K562 treated with DMSO at 1 percent for 4 hours (cell line): ENCODE results near the gene RIOK2. TPM values are rescaled to one million over a fixed set of nuclear protein-coding genes. Genes with fewer than 3 reads are reported as not detected.

Experiments
- total RNA-seq: library from RNA; unstranded; fragments of 300-600 nt; gene quantifications from 2 replicates; pipeline ENCODE4 v1.2.3, GENCODE V29; 2022; ENCODE audit not compliant: insufficient read depth

The RIOK2 gene
- total RNA-seq = 8.6 and 9.6 TPM in 2 replicates

GRCh38 chr5:97183100-97183929 lies at the start of gene RIOK2:
TSS of gene RIOK2 (minus strand) at chr5:97183247. CDS start at chr5:97183191, 56 bp downstream.

GRCh38 chr5:97142521-97143254 lies 40.4 kb downstream of the RIOK2 start, which contains the start of gene LIX1:
TSS of gene LIX1 (minus strand) at chr5:97142611. CDS start at chr5:97142576, 35 bp downstream.

Other genes starting within 250 kb of the RIOK2 start
- 4.3 and 5.7 TPM in 2 replicates for gene LNPEP, start 247.2 kb downstream of the RIOK2 start, total RNA-seq
- gene LIX1, start 40.6 kb downstream of the RIOK2 start, total RNA-seq = not detected in 2 replicates